HG03432 (cell line): ENCODE data around the gene SHMT2.
A peak's percentile ranks its signal among the peaks of the same experiment; 100 is the strongest.

ENCODE experiments used
- ATAC-seq: cut with Tn5 transposase; IDR thresholded peaks from one replicate; pipeline ENCODE4 v1.9.1; 2021; ENCODE audit warnings: mild to moderate bottlenecking, moderate library complexity; ENCODE audit not compliant: unreplicated experiment

The SHMT2 gene

DNA sequence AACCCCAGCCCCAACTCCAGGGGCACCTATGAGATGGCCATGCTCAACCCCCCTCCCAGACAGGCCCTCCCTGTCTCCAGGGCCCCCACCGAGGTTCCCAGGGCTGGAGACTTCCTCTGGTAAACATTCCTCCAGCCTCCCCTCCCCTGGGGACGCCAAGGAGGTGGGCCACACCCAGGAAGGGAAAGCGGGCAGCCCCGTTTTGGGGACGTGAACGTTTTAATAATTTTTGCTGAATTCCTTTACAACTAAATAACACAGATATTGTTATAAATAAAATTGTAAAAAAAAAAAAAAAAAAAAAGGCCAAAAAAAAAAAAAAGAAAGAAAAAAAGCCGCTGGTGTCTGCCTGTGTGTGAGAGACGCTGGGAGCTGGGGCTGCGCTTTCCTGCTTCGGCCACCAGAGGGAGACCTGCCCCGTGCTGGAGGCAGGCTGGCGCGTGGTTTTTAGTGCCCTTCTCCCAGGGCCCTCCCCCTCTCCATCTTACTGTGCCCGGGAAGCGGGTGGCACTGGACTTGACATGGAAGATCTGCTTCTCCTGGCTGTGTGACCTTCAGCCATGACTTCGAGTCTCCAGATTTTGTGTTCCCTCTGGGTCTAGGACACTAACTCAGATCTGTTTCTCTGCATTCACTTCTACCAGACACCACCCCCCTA, 16.3 kb upstream of the SHMT2 start:
- peak; percentile 48 for ATAC-seq

GRCh38 chr12:57213763-57214397, 15.6 kb upstream of the SHMT2 start:
- ATAC-seq: no peak

DNA sequence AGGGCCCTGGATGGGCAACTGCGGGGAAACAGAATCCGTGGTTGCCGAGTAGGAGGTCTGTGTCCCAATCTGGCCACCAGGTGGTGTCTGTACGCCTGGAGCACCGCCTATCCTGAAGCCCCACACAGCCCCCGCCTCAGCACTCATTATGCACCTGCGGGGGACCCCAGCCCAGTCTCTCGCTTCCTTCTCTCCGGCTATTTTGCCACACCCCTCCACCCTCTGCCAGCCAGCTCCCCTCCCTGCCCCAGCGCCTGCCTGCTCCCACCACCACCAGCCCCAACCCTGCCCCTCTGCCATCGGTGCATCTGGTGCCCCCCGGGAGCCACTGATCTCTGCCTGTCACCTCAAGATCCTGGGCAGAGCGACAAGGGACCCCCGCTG, 15.1 kb upstream of the SHMT2 start:
- ATAC-seq: peak; percentile 33

DNA sequence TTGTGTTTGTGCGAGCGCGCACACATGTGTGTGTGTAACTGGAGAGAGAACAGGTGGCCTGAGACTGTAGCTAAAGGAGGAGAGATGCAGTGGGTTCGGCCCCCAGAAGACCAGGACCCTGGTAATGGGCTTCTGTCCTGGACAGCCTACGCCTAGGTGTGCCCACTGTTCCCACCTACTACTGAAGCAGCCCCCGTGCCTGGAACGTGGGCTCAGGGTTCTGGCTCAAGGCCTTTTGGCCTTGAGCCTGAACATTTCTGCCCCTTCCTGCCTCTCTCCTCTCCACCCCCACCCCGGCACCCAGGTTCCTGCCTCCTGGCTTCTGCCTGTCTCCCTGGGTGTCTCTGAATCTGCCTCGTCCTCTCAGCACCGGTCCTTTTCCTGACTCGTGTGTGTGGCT, 14.4 kb upstream of the SHMT2 start:
- ATAC-seq: no peak

- peak; percentile 41 for ATAC-seq
Observed at GRCh38 chr12:57215668-57216013, 13.9 kb upstream of the SHMT2 start.

DNA sequence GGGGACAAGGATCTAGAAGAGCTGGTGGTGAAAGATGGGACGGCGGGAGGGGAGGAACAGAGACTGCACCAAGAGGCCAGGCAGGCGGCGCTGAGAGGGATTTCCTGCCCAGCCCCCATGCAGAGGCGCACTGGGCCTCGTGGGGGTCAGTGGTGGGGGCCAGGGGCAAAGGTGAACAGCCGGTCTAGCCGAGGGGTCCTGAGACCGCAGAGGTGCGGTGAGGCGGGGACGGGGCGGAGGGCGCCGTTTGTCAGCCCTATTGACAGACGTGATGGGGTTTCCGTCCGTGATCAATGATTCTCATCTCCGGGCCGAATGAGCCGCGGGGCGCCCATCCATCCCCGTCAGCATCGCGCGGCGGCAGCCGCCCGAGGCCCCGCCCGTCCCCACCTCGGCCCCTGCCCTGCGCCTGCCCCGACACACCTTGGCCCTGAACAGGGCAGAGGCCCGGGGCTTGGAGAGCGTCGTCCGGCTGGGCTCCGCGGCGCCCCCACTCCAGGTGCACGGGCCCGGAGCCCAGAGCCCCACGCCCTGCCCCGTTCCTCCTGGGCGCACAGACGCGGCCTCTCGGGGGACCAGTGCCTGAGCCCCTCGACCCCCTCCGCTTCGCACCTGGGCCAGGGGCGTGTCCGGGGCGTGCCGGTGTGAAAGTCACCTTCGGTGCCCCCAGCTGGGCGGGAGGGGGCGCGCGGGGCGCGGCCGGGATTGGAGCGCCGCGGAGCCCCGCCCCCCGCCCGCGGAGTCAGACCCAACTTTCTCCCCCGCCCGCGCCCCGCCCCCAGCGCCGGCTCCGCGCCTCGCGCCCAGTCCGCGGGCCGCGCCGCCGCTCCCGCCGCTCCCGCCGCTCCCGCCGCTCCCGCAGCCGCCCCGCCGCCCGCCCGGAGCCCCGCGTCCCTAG, 13.2 kb upstream of the SHMT2 start, which contains the start of gene NXPH4:
Gene NXPH4, plus strand, starts transcription at position 781 of the 898 bp plus-strand sequence. CDS start 176 bp downstream, outside the sequence.
- peak; percentile 28 for ATAC-seq

- no peak for ATAC-seq
Observed at GRCh38 chr12:57216921-57217879, 12.3 kb upstream of the SHMT2 start.

GRCh38 chr12:57218030-57218853, 11.3 kb upstream of the SHMT2 start:
- no peak for ATAC-seq

- ATAC-seq: no peak
Observed at GRCh38 chr12:57219205-57219992, 10.1 kb upstream of the SHMT2 start.

- ATAC-seq: no peak
Observed at GRCh38 chr12:57219993-57220754, 9.3 kb upstream of the SHMT2 start.

- ATAC-seq: no peak
Observed at GRCh38 chr12:57220770-57221168, 8.7 kb upstream of the SHMT2 start.

GRCh38 chr12:57221169-57221917, 8.2 kb upstream of the SHMT2 start:
- ATAC-seq: no peak

DNA sequence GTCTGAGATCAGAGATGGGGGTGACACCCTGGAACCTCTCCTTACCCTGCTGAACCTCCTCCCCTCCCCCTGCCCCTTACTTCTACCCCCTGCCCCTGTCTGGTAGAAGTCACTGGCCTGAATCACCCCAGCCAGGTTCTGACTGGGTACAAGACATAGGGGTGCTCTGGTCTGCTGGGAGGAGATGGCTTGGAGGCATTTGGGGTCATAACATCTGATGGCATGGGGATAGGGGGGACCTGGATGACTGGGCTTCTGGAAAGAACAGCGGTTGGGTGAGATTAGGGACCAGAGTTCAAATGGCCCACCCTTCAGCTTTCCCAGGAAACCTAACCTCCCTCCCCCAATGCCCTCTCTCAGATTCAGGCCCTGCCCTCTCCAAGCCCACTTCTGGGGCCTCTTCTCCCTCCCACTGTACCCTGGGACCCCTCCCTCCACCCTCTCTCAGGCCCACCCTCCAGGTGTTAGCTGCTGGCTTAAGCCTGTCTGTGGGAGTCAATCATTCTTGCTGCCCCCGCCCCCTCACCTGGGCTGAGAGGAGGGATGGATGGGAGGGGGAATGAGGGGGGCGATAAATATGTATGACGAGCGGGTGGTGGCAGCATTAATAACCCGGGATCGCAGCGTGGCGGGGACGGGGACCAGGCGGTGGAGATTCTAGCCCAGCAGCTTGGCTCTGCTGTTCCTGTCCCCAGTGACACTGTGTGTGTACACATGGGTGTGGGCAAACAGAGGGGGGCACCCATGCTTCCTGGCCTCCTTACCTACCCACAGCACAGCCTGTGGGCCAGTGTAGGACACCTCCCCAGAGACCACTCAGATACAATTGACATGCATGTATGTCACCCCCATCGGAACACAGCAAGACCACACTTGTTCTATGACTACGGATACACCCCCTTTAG, 7.0 kb upstream of the SHMT2 start:
- ATAC-seq: no peak

GRCh38 chr12:57223191-57224165, 6.0 kb upstream of the SHMT2 start:
- ATAC-seq: no peak

DNA sequence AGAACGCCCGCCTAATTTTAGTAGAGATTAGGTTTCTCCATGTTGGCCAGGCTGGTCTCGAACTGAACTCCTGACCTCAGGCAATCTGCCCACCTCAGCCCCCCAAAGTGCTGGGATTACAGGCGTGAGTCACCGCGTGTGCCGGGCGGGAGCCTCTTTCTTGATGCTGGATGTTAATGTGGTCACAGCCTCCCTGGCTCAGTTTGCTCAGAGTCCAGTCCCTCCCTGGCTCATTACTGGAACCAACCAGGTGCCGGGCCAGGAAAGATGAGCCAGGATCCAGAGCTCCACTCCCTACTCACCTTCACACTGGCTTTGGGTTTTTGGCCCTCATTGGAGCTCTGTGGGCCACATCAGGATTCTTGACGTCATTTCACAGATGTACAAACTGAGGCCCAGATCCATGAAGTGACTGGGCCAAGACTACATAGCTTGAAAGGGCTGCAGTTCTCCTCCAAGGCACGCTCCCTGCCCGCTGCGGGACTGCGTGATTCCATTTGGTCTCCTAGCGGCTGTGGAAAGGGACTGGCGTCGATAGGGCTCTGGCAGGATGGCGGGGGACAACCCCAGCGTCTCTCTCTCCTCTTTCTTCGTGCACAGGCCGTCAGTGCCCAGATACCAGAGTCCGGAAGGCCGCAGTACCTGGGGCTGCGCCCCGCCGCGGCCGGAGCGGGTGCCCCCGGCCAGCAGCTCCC, 5.1 kb upstream of the SHMT2 start:
- no peak for ATAC-seq
